Karpas-422 (cell line): ENCODE measurements around the gene TENM4. TPM values are rescaled to one million over a fixed set of nuclear protein-coding genes. Genes with fewer than 3 reads are reported as not detected.

ENCODE experiments used
- DNase-seq: peaks from one replicate; pipeline ENCODE4 v3.0.0-alpha.2; 2015
- H2AFZ ChIP-seq: fragments of 200-600 bp; sonication (generic); 2 replicates; pipeline ENCODE4 v1.6.1; 2014; ENCODE audit warnings: antibody characterized with exemption, low read length, mixed read lengths
- H3K27ac ChIP-seq: fragments of 200-600 bp; sonication (generic); 2 replicates; pipeline ENCODE4 v1.5.1; 2014; ENCODE audit warnings: mild to moderate bottlenecking, low read length, moderate library complexity
- H3K27me3 ChIP-seq: fragments of 200-600 bp; sonication (generic); 2 replicates; pipeline ENCODE4 v1.6.1; 2014; ENCODE audit warnings: low read length, mixed read lengths
- H3K36me3 ChIP-seq: fragments of 200-600 bp; sonication (generic); 2 replicates; pipeline ENCODE4 v1.6.1; 2014; ENCODE audit warnings: low read length, mixed read lengths; ENCODE audit not compliant: insufficient read depth
- H3K4me1 ChIP-seq: fragments of 200-600 bp; sonication (generic); 2 replicates; pipeline ENCODE4 v1.6.1; 2014; ENCODE audit warnings: mild to moderate bottlenecking, low read length, mixed read lengths
- H3K4me2 ChIP-seq: fragments of 200-600 bp; sonication (generic); 2 replicates; pipeline ENCODE4 v1.6.1; 2014; ENCODE audit warnings: low read length, low read depth, mild to moderate bottlenecking; ENCODE audit not compliant: poor library complexity, severe bottlenecking
- H3K4me3 ChIP-seq: fragments of 200-600 bp; sonication (generic); 2 replicates; pipeline ENCODE4 v1.5.1; 2014; ENCODE audit warnings: mild to moderate bottlenecking, antibody characterized with exemption, low read length, mixed read lengths
- H3K79me2 ChIP-seq: fragments of 200-600 bp; sonication (generic); 2 replicates; pipeline ENCODE4 v1.6.1; 2014; ENCODE audit warnings: mild to moderate bottlenecking, low read length, mixed read lengths
- H3K9ac ChIP-seq: fragments of 200-600 bp; sonication (generic); 2 replicates; pipeline ENCODE4 v1.6.0; 2014; ENCODE audit warnings: low read length
- H3K9me2 ChIP-seq: fragments of 200-600 bp; sonication (generic), shearing (Covaris generic); replicated peaks from 2 replicates; pipeline ENCODE4 v1.6.0; 2014; ENCODE audit warnings: mild to moderate bottlenecking, low read length, moderate library complexity; ENCODE audit not compliant: insufficient read depth
- H3K9me3 ChIP-seq: fragments of 300-700, 200-600 bp; sonication (generic); 2 replicates; pipeline ENCODE4 v1.6.1; 2014; ENCODE audit warnings: low read length, mixed read lengths
- H4K20me1 ChIP-seq: fragments of 200-600 bp; sonication (generic); 2 replicates; pipeline ENCODE4 v1.6.1; 2014; ENCODE audit warnings: mild to moderate bottlenecking, antibody characterized with exemption, low read length, low read depth; ENCODE audit not compliant: insufficient read depth
- total RNA-seq: library from RNA; depleted of rRNA; stranded (reverse); fragments of >200 nt; shearing (Covaris generic); gene quantifications from 2 replicates; pipeline ENCODE4 v1.2.3, GENCODE V29; 2014; ENCODE audit warnings: low replicate concordance

Gene TENM4
- total RNA-seq, 1 experiment from 2014 or later, result not detected

GRCh38 chr11:79414041-79414440 is 26.8 kb downstream of the TENM4 start:
- H3K27ac ChIP-seq, result no peak overlapping the region
- H4K20me1 ChIP-seq, result no peaks in the 10 kb centered on the region
- no peak for DNase-seq
- H3K4me2 ChIP-seq, result no peak overlapping the region
- H3K9me2 ChIP-seq, result no peaks in the 10 kb centered on the region
- no peak overlapping the region for H3K9ac ChIP-seq
- peaks cover 2% of the 10 kb centered on the region; the same call in 1 of the 2 replicates for H3K27me3 ChIP-seq
- no peak overlapping the region for H3K4me3 ChIP-seq
- H3K79me2 ChIP-seq, result no peaks in the 10 kb centered on the region
- no peaks in the 10 kb centered on the region for H3K4me1 ChIP-seq
- no peaks in the 10 kb centered on the region for H3K36me3 ChIP-seq
- peaks cover 11% of the 10 kb centered on the region for H3K9me3 ChIP-seq
- H2AFZ ChIP-seq, result no peak overlapping the region

DNA sequence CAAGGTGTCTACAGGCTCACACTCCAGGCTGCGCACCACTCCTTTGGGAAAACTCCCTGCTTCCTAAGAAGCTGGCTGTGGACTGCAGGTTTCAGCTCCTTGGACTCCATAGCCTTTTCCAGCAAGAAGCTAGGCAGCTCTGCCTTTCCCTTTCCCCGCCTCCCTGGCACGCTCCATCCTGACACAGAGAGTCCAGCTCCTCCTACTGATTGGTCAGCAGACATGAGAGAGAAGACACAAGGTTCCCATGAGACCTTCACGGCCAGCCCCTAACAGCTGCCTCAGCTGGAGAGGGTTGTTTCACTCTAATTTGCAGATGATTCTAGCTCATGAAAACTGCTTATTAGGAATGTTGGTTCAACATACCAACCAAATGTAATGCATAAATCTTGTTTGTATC is 27.6 kb downstream of the TENM4 start:
- H3K4me1 ChIP-seq, result no peaks in the 10 kb centered on the region
- no peak for DNase-seq
- H2AFZ ChIP-seq, result no peak overlapping the region
- H3K9ac ChIP-seq, result no peak overlapping the region
- peaks cover 2% of the 10 kb centered on the region; the same call in 1 of the 2 replicates for H3K27me3 ChIP-seq
- H3K4me3 ChIP-seq, result no peak overlapping the region
- peaks cover 11% of the 10 kb centered on the region for H3K9me3 ChIP-seq
- H4K20me1 ChIP-seq, result no peaks in the 10 kb centered on the region
- no peaks in the 10 kb centered on the region for H3K9me2 ChIP-seq
- no peak overlapping the region for H3K4me2 ChIP-seq
- no peak overlapping the region for H3K27ac ChIP-seq
- no peaks in the 10 kb centered on the region for H3K36me3 ChIP-seq
- no peaks in the 10 kb centered on the region for H3K79me2 ChIP-seq

GRCh38 chr11:79412761-79413160 is 28.1 kb downstream of the TENM4 start:
- H3K9me2 ChIP-seq, result no peaks in the 10 kb centered on the region
- H3K4me3 ChIP-seq, result no peak overlapping the region
- DNase-seq, result no peak
- H3K36me3 ChIP-seq, result no peaks in the 10 kb centered on the region
- H3K4me1 ChIP-seq, result no peaks in the 10 kb centered on the region
- no peaks in the 10 kb centered on the region for H4K20me1 ChIP-seq
- H3K27ac ChIP-seq, result no peak overlapping the region
- H3K79me2 ChIP-seq, result no peaks in the 10 kb centered on the region
- H3K27me3 ChIP-seq, result peaks cover 2% of the 10 kb centered on the region; the same call in 1 of the 2 replicates
- H2AFZ ChIP-seq, result no peak overlapping the region
- H3K9me3 ChIP-seq, result peaks cover 11% of the 10 kb centered on the region
- no peak overlapping the region for H3K4me2 ChIP-seq
- H3K9ac ChIP-seq, result no peak overlapping the region

- Histone ChIP-seq H3K4me2 (no peak overlapping the region), H3K36me3 (no peaks in the 10 kb centered on the region), H4K20me1 (no peaks in the 10 kb centered on the region), H3K27ac (no peak overlapping the region), H2AFZ (no peak overlapping the region), H3K27me3 (no peaks in the 10 kb centered on the region), H3K9ac (no peak overlapping the region), H3K9me3 (no peaks in the 10 kb centered on the region), H3K4me3 (no peak overlapping the region), H3K79me2 (no peaks in the 10 kb centered on the region), H3K4me1 (peaks cover 13% of the 10 kb centered on the region), H3K9me2 (no peaks in the 10 kb centered on the region)
- DNase-seq, result no peak
These were observed 31.5 kb downstream of the TENM4 start for GRCh38 chr11:79409330-79409729.

DNA sequence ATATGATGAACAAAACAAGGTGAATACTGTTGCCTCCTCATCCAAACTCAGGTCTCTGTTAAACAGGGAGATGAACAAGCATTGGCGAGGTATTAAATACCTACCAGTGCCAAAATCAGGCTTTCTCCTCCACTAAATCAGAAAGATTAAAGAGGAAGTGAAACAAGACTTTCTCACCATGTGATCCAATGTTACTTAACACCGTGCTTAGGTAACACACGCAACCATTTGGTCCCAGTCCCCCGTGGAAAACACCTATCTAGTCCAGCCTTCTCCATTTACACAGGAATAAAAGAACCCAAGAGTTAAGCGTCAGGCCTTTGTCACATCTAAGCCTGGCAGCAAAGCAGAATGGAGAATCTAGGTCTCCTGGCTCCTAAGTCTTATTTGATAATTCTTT is 34.5 kb downstream of the TENM4 start:
- H4K20me1 ChIP-seq, result no peaks in the 10 kb centered on the region
- peaks cover 13% of the 10 kb centered on the region for H3K4me1 ChIP-seq
- no peaks in the 10 kb centered on the region for H3K36me3 ChIP-seq
- no peak overlapping the region for H2AFZ ChIP-seq
- peak; percentile 80 for DNase-seq
- H3K9me3 ChIP-seq, result no peaks in the 10 kb centered on the region
- H3K4me3 ChIP-seq, result no peak overlapping the region
- no peaks in the 10 kb centered on the region for H3K9me2 ChIP-seq
- H3K27ac ChIP-seq, result no peak overlapping the region
- no peak overlapping the region for H3K9ac ChIP-seq
- no peaks in the 10 kb centered on the region for H3K27me3 ChIP-seq
- peak overlapping the region; percentile 28 for H3K4me2 ChIP-seq
- no peaks in the 10 kb centered on the region for H3K79me2 ChIP-seq

GRCh38 chr11:79404806-79405205 is 36.0 kb downstream of the TENM4 start:
- H3K9me2 ChIP-seq, result no peaks in the 10 kb centered on the region
- H3K27me3 ChIP-seq, result no peaks in the 10 kb centered on the region
- H3K79me2 ChIP-seq, result no peaks in the 10 kb centered on the region
- no peak overlapping the region for H3K4me2 ChIP-seq
- no peaks in the 10 kb centered on the region for H3K36me3 ChIP-seq
- H3K9ac ChIP-seq, result no peak overlapping the region
- no peak overlapping the region for H3K27ac ChIP-seq
- H2AFZ ChIP-seq, result no peak overlapping the region
- no peak for DNase-seq
- H3K4me1 ChIP-seq, result peaks cover 13% of the 10 kb centered on the region
- H3K9me3 ChIP-seq, result no peaks in the 10 kb centered on the region
- H4K20me1 ChIP-seq, result no peaks in the 10 kb centered on the region
- H3K4me3 ChIP-seq, result no peak overlapping the region

DNA sequence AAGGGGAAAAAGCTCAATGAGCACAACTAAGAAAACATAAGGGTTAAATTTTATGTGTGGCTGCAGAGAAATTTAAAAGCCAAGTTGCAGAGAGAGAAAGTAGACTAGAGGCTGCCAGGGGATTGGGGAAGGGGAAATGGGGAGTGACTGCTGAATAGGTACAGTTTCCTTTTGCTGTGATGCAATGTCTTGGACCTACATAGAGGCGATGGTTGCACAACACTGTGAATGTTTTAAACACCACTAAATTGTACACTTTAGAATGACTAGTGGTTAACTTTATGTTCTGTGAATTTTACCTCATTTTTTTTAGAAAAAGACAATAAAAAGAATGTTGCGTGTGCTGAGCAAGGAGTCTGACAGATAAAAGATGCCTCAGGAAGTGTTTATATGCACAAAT is 36.5 kb downstream of the TENM4 start:
- Histone ChIP-seq H3K27ac (no peak overlapping the region), H3K9me2 (no peaks in the 10 kb centered on the region), H3K9ac (no peak overlapping the region), H2AFZ (no peak overlapping the region), H3K79me2 (no peaks in the 10 kb centered on the region), H4K20me1 (no peaks in the 10 kb centered on the region), H3K27me3 (no peaks in the 10 kb centered on the region), H3K4me2 (no peak overlapping the region), H3K4me1 (peaks cover 13% of the 10 kb centered on the region), H3K36me3 (no peaks in the 10 kb centered on the region), H3K9me3 (no peaks in the 10 kb centered on the region), H3K4me3 (no peak overlapping the region)
- DNase-seq, result no peak

- H3K36me3 ChIP-seq, result no peaks in the 10 kb centered on the region
- H3K9me3 ChIP-seq, result no peaks in the 10 kb centered on the region
- no peak overlapping the region for H2AFZ ChIP-seq
- no peak for DNase-seq
- H3K4me2 ChIP-seq, result no peak overlapping the region
- H3K27me3 ChIP-seq, result no peaks in the 10 kb centered on the region
- H3K9ac ChIP-seq, result no peak overlapping the region
- H3K9me2 ChIP-seq, result no peaks in the 10 kb centered on the region
- H4K20me1 ChIP-seq, result no peaks in the 10 kb centered on the region
- H3K79me2 ChIP-seq, result no peaks in the 10 kb centered on the region
- no peak overlapping the region for H3K4me3 ChIP-seq
- peaks cover 13% of the 10 kb centered on the region for H3K4me1 ChIP-seq
- H3K27ac ChIP-seq, result no peak overlapping the region
These were observed 37.0 kb downstream of the TENM4 start for GRCh38 chr11:79403839-79404238.

GRCh38 chr11:79402912-79403311 is 37.9 kb downstream of the TENM4 start:
- Histone ChIP-seq H3K9me3 (no peaks in the 10 kb centered on the region), H3K27ac (no peak overlapping the region)

More at GRCh38 chr11:79402912-79403311, 37.9 kb downstream of the TENM4 start:
- Histone ChIP-seq H3K9ac (no peak overlapping the region), H3K36me3 (no peaks in the 10 kb centered on the region), H3K4me1 (peaks cover 13% of the 10 kb centered on the region), H3K4me3 (no peak overlapping the region), H3K4me2 (no peak overlapping the region), H4K20me1 (no peaks in the 10 kb centered on the region), H2AFZ (no peak overlapping the region), H3K79me2 (no peaks in the 10 kb centered on the region), H3K27me3 (no peaks in the 10 kb centered on the region), H3K9me2 (no peaks in the 10 kb centered on the region)
- DNase-seq, result no peak
